ENCODE measurements around the gene VWA3A.

The VWA3A gene

GRCh38 chr16:22181843-22182242, 89.5 kb downstream of the VWA3A start:
- no peak for ATAC-seq (ENCODE audit: insufficient read depth, low read depth)
- Histone ChIP-seq H3K9ac (ENCODE audit: low read depth, low read length) (no peak overlapping the region), H3K9me3 (ENCODE audit: insufficient read depth, low read length, severe bottlenecking) (no peaks in the 10 kb centered on the region), H4K20me1 (ENCODE audit: insufficient read depth, low read length) (no peaks in the 10 kb centered on the region), H3K79me2 (ENCODE audit: insufficient read depth, low read length) (no peaks in the 10 kb centered on the region), H3K27ac (ENCODE audit: low read length) (no peak overlapping the region), H3K36me3 (ENCODE audit: insufficient read depth, low read length) (no peaks in the 10 kb centered on the region), H3K4me1 (ENCODE audit: insufficient read depth, low read length) (no peaks in the 10 kb centered on the region), H2AFZ (ENCODE audit: low read depth, low read length) (no peak overlapping the region), H3K4me2 (ENCODE audit: insufficient read depth, low read length) (no peak overlapping the region), H3K4me3 (ENCODE audit: low read depth in 1 of 2, low read length in 2 of 2) (no peak overlapping the region), H3K27me3 (ENCODE audit: insufficient read depth, low read length, poor library complexity) (no peaks in the 10 kb centered on the region)
- DNase-seq: no peak
- TF ChIP-seq CTCF (IDR thresholded peaks at IDR 0.05; ENCODE audit: borderline replicate concordance, extremely low read depth, low read length, poor library complexity, severe bottlenecking) (no peak), EZH2 (IDR thresholded peaks at IDR 0.05; ENCODE audit: borderline replicate concordance, low read depth, low read length, severe bottlenecking) (no peak)

- Histone ChIP-seq H3K4me3 (ENCODE audit: low read depth in 1 of 2, low read length in 2 of 2) (no peak overlapping the region), H3K9ac (ENCODE audit: low read depth, low read length) (no peak overlapping the region), H3K4me2 (ENCODE audit: insufficient read depth, low read length) (no peak overlapping the region), H3K9me3 (ENCODE audit: insufficient read depth, low read length, severe bottlenecking) (no peaks in the 10 kb centered on the region), H3K4me1 (ENCODE audit: insufficient read depth, low read length) (peaks cover 3% of the 10 kb centered on the region), H4K20me1 (ENCODE audit: insufficient read depth, low read length) (no peaks in the 10 kb centered on the region), H3K79me2 (ENCODE audit: insufficient read depth, low read length) (no peaks in the 10 kb centered on the region), H3K36me3 (ENCODE audit: insufficient read depth, low read length) (no peaks in the 10 kb centered on the region), H3K27ac (ENCODE audit: low read length) (no peak overlapping the region), H2AFZ (ENCODE audit: low read depth, low read length) (no peak overlapping the region), H3K27me3 (ENCODE audit: insufficient read depth, low read length, poor library complexity) (no peaks in the 10 kb centered on the region)
- ATAC-seq (ENCODE audit: insufficient read depth, low read depth) (no peak), DNase-seq (no peak)
- no peak for TF ChIP-seq CTCF (IDR thresholded peaks at IDR 0.05; ENCODE audit: borderline replicate concordance, extremely low read depth, low read length, poor library complexity, severe bottlenecking)
- TF ChIP-seq EZH2 (IDR thresholded peaks at IDR 0.05; ENCODE audit: borderline replicate concordance, low read depth, low read length, severe bottlenecking): no peak
Measured at GRCh38 chr16:22183335-22183734, 91.0 kb downstream of the VWA3A start.

- H3K9ac ChIP-seq (ENCODE audit: low read depth, low read length): no peak overlapping the region
- peaks cover 10% of the 10 kb centered on the region for H3K4me1 ChIP-seq (ENCODE audit: insufficient read depth, low read length)
- no peak overlapping the region for H3K4me2 ChIP-seq (ENCODE audit: insufficient read depth, low read length)
- H2AFZ ChIP-seq (ENCODE audit: low read depth, low read length): no peak overlapping the region
- DNase-seq (peak; percentile 37), ATAC-seq (ENCODE audit: insufficient read depth, low read depth) (peak; percentile 68)
- H3K27me3 ChIP-seq (ENCODE audit: insufficient read depth, low read length, poor library complexity): no peaks in the 10 kb centered on the region
- H3K36me3 ChIP-seq (ENCODE audit: insufficient read depth, low read length): no peaks in the 10 kb centered on the region
- TF ChIP-seq EZH2 (IDR thresholded peaks at IDR 0.05; ENCODE audit: borderline replicate concordance, low read depth, low read length, severe bottlenecking) (no peak), CTCF (IDR thresholded peaks at IDR 0.05; ENCODE audit: borderline replicate concordance, extremely low read depth, low read length, poor library complexity, severe bottlenecking) (peak; percentile 41)
- no peaks in the 10 kb centered on the region for H3K9me3 ChIP-seq (ENCODE audit: insufficient read depth, low read length, severe bottlenecking)
- H3K4me3 ChIP-seq (ENCODE audit: low read depth in 1 of 2, low read length in 2 of 2): no peak overlapping the region
- H3K27ac ChIP-seq (ENCODE audit: low read length): no peak overlapping the region
- no peaks in the 10 kb centered on the region for H3K79me2 ChIP-seq (ENCODE audit: insufficient read depth, low read length)
- H4K20me1 ChIP-seq (ENCODE audit: insufficient read depth, low read length): no peaks in the 10 kb centered on the region
Measured at GRCh38 chr16:22183901-22184614, 91.7 kb downstream of the VWA3A start.

Data from DND-41 (cell line).